Measurements from ENCODE around the gene DLGAP4.

Gene DLGAP4

GRCh38 chr20:36308353-36308752 is 2.2 kb downstream of the DLGAP4 start:
- Histone ChIP-seq H3K4me3 (ENCODE audit: low read depth in 1 of 5, low read length in 5 of 5) (no peak overlapping the region), H3K36me3 (ENCODE audit: control insufficient read depth in 5 of 5, insufficient read depth in 5 of 5, low read length in 5 of 5) (no peaks in the 10 kb centered on the region), H3K4me1 (ENCODE audit: control insufficient read depth in 5 of 5, insufficient read depth in 5 of 5, low read length in 5 of 5) (peaks cover 0 to 13% (median 7%) of the 10 kb centered on the region in 5 donors), H3K27ac (ENCODE audit: low read depth, low read length) (no peak overlapping the region), H3K27me3 (ENCODE audit: control insufficient read depth in 5 of 5, insufficient read depth in 4 of 5, low read length in 5 of 5) (peaks cover 47 to 85% (median 73%) of the 10 kb centered on the region in 5 donors), H3K9ac (ENCODE audit: low read length in 5 of 5) (no peak overlapping the region), H3K9me3 (ENCODE audit: control insufficient read depth in 5 of 5, low read length in 5 of 5) (no peaks in the 10 kb centered on the region)

GRCh38 chr20:36308986-36309385 is 2.8 kb downstream of the DLGAP4 start:
- Histone ChIP-seq H3K36me3 (ENCODE audit: control insufficient read depth in 5 of 5, insufficient read depth in 5 of 5, low read length in 5 of 5) (no peaks in the 10 kb centered on the region), H3K9ac (ENCODE audit: low read length in 5 of 5) (no peak overlapping the region), H3K4me3 (ENCODE audit: low read depth in 1 of 5, low read length in 5 of 5) (no peak overlapping the region), H3K4me1 (ENCODE audit: control insufficient read depth in 5 of 5, insufficient read depth in 5 of 5, low read length in 5 of 5) (peaks cover 0 to 13% (median 7%) of the 10 kb centered on the region in 5 donors), H3K9me3 (ENCODE audit: control insufficient read depth in 5 of 5, low read length in 5 of 5) (no peaks in the 10 kb centered on the region), H3K27me3 (ENCODE audit: control insufficient read depth in 5 of 5, insufficient read depth in 4 of 5, low read length in 5 of 5) (peaks cover 43 to 84% (median 69%) of the 10 kb centered on the region in 5 donors), H3K27ac (ENCODE audit: low read depth, low read length) (no peak overlapping the region)

GRCh38 chr20:36309643-36310042 is 3.5 kb downstream of the DLGAP4 start:
- no peaks in the 10 kb centered on the region for H3K9me3 ChIP-seq (ENCODE audit: control insufficient read depth in 5 of 5, low read length in 5 of 5)
- peaks cover 43 to 80% (median 67%) of the 10 kb centered on the region in 5 donors for H3K27me3 ChIP-seq (ENCODE audit: control insufficient read depth in 5 of 5, insufficient read depth in 4 of 5, low read length in 5 of 5)
- no peak overlapping the region for H3K4me3 ChIP-seq (ENCODE audit: low read depth in 1 of 5, low read length in 5 of 5)
- H3K27ac ChIP-seq (ENCODE audit: low read depth, low read length): no peak overlapping the region
- peaks cover 0 to 13% (median 7%) of the 10 kb centered on the region in 5 donors for H3K4me1 ChIP-seq (ENCODE audit: control insufficient read depth in 5 of 5, insufficient read depth in 5 of 5, low read length in 5 of 5)
- no peak overlapping the region for H3K9ac ChIP-seq (ENCODE audit: low read length in 5 of 5)
- H3K36me3 ChIP-seq (ENCODE audit: control insufficient read depth in 5 of 5, insufficient read depth in 5 of 5, low read length in 5 of 5): no peaks in the 10 kb centered on the region

- Histone ChIP-seq H3K4me3 (ENCODE audit: low read depth in 1 of 5, low read length in 5 of 5) (no peak overlapping the region), H3K36me3 (ENCODE audit: control insufficient read depth in 5 of 5, insufficient read depth in 5 of 5, low read length in 5 of 5) (no peaks in the 10 kb centered on the region), H3K27ac (ENCODE audit: low read depth, low read length) (no peak overlapping the region), H3K27me3 (ENCODE audit: control insufficient read depth in 5 of 5, insufficient read depth in 4 of 5, low read length in 5 of 5) (peaks cover 36 to 73% (median 60%) of the 10 kb centered on the region in 5 donors), H3K9me3 (ENCODE audit: control insufficient read depth in 5 of 5, low read length in 5 of 5) (no peaks in the 10 kb centered on the region), H3K4me1 (ENCODE audit: control insufficient read depth in 5 of 5, insufficient read depth in 5 of 5, low read length in 5 of 5) (peaks cover 0 to 13% (median 7%) of the 10 kb centered on the region in 5 donors), H3K9ac (ENCODE audit: low read length in 5 of 5) (no peak overlapping the region)
These were observed 4.3 kb downstream of the DLGAP4 start for GRCh38 chr20:36310215-36310981.

- H3K9ac ChIP-seq (ENCODE audit: low read length in 5 of 5): no peak overlapping the region
- H3K9me3 ChIP-seq (ENCODE audit: control insufficient read depth in 5 of 5, low read length in 5 of 5): no peaks in the 10 kb centered on the region
- peaks cover 32 to 73% (median 61%) of the 10 kb centered on the region in 5 donors for H3K27me3 ChIP-seq (ENCODE audit: control insufficient read depth in 5 of 5, insufficient read depth in 4 of 5, low read length in 5 of 5)
- peaks cover 0 to 10% (median 7%) of the 10 kb centered on the region in 5 donors for H3K4me1 ChIP-seq (ENCODE audit: control insufficient read depth in 5 of 5, insufficient read depth in 5 of 5, low read length in 5 of 5)
- H3K27ac ChIP-seq (ENCODE audit: low read depth, low read length): no peak overlapping the region
- H3K36me3 ChIP-seq (ENCODE audit: control insufficient read depth in 5 of 5, insufficient read depth in 5 of 5, low read length in 5 of 5): no peaks in the 10 kb centered on the region
- H3K4me3 ChIP-seq (ENCODE audit: low read depth in 1 of 5, low read length in 5 of 5): no peak overlapping the region
These were observed 5.2 kb downstream of the DLGAP4 start for GRCh38 chr20:36311141-36311853.

- no peaks in the 10 kb centered on the region for H3K9me3 ChIP-seq (ENCODE audit: control insufficient read depth in 5 of 5, low read length in 5 of 5)
These were observed 6.0 kb downstream of the DLGAP4 start for GRCh38 chr20:36311854-36312723.

DNA sequence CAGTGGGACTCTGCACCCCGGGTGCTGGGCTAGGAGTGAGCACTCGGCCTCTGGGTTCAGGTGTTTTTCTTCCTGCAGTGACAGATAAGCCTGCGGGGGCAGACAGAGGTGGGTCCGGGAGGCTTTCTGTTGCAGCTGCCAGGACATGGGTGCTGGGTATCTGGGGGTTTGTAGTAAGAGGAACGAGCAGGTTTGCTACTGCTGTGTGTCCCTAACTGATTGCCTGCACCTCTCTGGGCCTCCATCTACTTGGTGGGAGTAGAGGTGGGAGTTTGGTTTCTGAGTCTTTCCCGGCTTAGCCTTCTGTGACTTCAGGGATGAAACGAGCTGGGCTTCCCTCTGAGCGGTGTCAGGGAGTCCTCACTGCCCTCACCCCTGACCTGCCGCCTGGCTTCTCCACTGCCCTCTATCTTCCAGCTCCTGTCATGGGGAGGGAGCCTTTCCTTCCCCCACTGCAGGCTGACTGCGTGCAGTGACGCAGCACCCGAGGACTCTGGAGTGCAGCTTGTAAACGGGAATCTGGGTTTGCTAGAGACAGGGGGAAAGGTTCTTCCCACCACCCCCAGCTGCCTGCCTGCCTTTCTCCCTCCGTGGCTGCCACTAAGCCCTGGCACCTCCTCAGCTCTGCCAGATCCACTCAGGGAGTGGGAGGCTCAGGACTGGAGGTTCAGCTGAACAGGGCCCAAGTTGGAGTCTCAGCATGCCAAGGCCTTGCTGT is 6.7 kb downstream of the DLGAP4 start:
- Histone ChIP-seq H3K27me3 (ENCODE audit: control insufficient read depth in 5 of 5, insufficient read depth in 4 of 5, low read length in 5 of 5) (peaks cover 20 to 58% (median 46%) of the 10 kb centered on the region in 5 donors), H3K9me3 (ENCODE audit: control insufficient read depth in 5 of 5, low read length in 5 of 5) (no peaks in the 10 kb centered on the region), H3K36me3 (ENCODE audit: control insufficient read depth in 5 of 5, insufficient read depth in 5 of 5, low read length in 5 of 5) (no peaks in the 10 kb centered on the region), H3K4me3 (ENCODE audit: low read depth in 1 of 5, low read length in 5 of 5) (no peak overlapping the region), H3K9ac (ENCODE audit: low read length in 5 of 5) (no peak overlapping the region), H3K4me1 (ENCODE audit: control insufficient read depth in 5 of 5, insufficient read depth in 5 of 5, low read length in 5 of 5) (no peaks in the 10 kb centered on the region), H3K27ac (ENCODE audit: low read depth, low read length) (no peak overlapping the region)

More at GRCh38 chr20:36311854-36312723, 6.0 kb downstream of the DLGAP4 start:
- H3K27ac ChIP-seq (ENCODE audit: low read depth, low read length): no peak overlapping the region
- peaks cover 26 to 66% (median 54%) of the 10 kb centered on the region in 5 donors for H3K27me3 ChIP-seq (ENCODE audit: control insufficient read depth in 5 of 5, insufficient read depth in 4 of 5, low read length in 5 of 5)
- H3K4me1 ChIP-seq (ENCODE audit: control insufficient read depth in 5 of 5, insufficient read depth in 5 of 5, low read length in 5 of 5): peaks cover 0 to 3% (median 0%) of the 10 kb centered on the region in 5 donors
- no peaks in the 10 kb centered on the region for H3K36me3 ChIP-seq (ENCODE audit: control insufficient read depth in 5 of 5, insufficient read depth in 5 of 5, low read length in 5 of 5)
- H3K9ac ChIP-seq (ENCODE audit: low read length in 5 of 5): no peak overlapping the region
- no peak overlapping the region for H3K4me3 ChIP-seq (ENCODE audit: low read depth in 1 of 5, low read length in 5 of 5)

DNA sequence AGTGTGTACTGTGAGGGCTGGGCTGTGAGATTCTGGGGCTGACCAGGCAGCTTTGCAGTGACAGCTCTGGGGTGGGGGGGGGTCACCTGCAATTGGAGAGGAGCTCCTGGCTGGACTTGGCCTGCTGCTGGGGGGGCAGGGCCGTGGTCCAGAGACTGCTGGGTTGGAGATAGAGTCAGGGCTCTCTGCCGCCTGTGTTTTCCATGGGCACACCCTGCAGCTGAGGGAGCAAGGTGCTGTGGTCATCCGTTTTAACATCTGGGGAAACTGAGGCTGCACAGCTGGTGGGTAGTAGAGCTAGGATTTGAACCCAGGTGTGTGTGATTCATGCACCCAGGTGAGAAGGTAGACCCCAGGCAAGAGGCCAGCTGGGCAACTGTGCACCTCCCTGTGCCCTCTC is 7.3 kb downstream of the DLGAP4 start:
- Histone ChIP-seq H3K27ac (ENCODE audit: low read depth, low read length) (no peak overlapping the region), H3K36me3 (ENCODE audit: control insufficient read depth in 5 of 5, insufficient read depth in 5 of 5, low read length in 5 of 5) (no peaks in the 10 kb centered on the region), H3K4me1 (ENCODE audit: control insufficient read depth in 5 of 5, insufficient read depth in 5 of 5, low read length in 5 of 5) (no peaks in the 10 kb centered on the region), H3K9ac (ENCODE audit: low read length in 5 of 5) (no peak overlapping the region), H3K4me3 (ENCODE audit: low read depth in 1 of 5, low read length in 5 of 5) (no peak overlapping the region), H3K9me3 (ENCODE audit: control insufficient read depth in 5 of 5, low read length in 5 of 5) (no peaks in the 10 kb centered on the region), H3K27me3 (ENCODE audit: control insufficient read depth in 5 of 5, insufficient read depth in 4 of 5, low read length in 5 of 5) (peaks cover 16 to 52% (median 43%) of the 10 kb centered on the region in 5 donors)

- no peak overlapping the region for H3K4me3 ChIP-seq (ENCODE audit: low read depth in 1 of 5, low read length in 5 of 5)
- H3K27me3 ChIP-seq (ENCODE audit: control insufficient read depth in 5 of 5, insufficient read depth in 4 of 5, low read length in 5 of 5): peaks cover 16 to 49% (median 43%) of the 10 kb centered on the region in 5 donors
- no peaks in the 10 kb centered on the region for H3K4me1 ChIP-seq (ENCODE audit: control insufficient read depth in 5 of 5, insufficient read depth in 5 of 5, low read length in 5 of 5)
- no peak overlapping the region for H3K27ac ChIP-seq (ENCODE audit: low read depth, low read length)
- H3K36me3 ChIP-seq (ENCODE audit: control insufficient read depth in 5 of 5, insufficient read depth in 5 of 5, low read length in 5 of 5): no peaks in the 10 kb centered on the region
- no peaks in the 10 kb centered on the region for H3K9me3 ChIP-seq (ENCODE audit: control insufficient read depth in 5 of 5, low read length in 5 of 5)
- H3K9ac ChIP-seq (ENCODE audit: low read length in 5 of 5): no peak overlapping the region
These were observed 7.8 kb downstream of the DLGAP4 start for GRCh38 chr20:36313926-36314325.

Measured in subcutaneous abdominal adipose tissue (tissue), 5 donors.